Epithelial cell of proximal tubule (primary cell): ENCODE results near the gene PKM. TPM values are rescaled to one million over a fixed set of nuclear protein-coding genes. Genes with fewer than 3 reads are reported as not detected.

ENCODE experiments used
- DNase-seq: peaks from one replicate; pipeline ENCODE4 v3.0.0-alpha.2; 2011; ENCODE audit warnings: low read depth
- H3K4me3 ChIP-seq: 2 replicates; pipeline ENCODE4 v1.5.1; 2011; ENCODE audit warnings: low read depth, mild to moderate bottlenecking, low read length
- total RNA-seq: library from RNA; depleted of rRNA; stranded (reverse); fragments of >200 nt; gene quantifications from 2 replicates; pipeline ENCODE4 v1.2.3, GENCODE V29; 2015
- TF ChIP-seq, protein P1 (sequence below): conservative IDR thresholded peaks from 2 replicates; pipeline ENCODE4 v1.5.1; 2012; ENCODE audit warnings: low read depth, mild to moderate bottlenecking, low read length

PKM gene
- total RNA-seq, 1 donor from 2014 or later, result 1,902 TPM

DNA sequence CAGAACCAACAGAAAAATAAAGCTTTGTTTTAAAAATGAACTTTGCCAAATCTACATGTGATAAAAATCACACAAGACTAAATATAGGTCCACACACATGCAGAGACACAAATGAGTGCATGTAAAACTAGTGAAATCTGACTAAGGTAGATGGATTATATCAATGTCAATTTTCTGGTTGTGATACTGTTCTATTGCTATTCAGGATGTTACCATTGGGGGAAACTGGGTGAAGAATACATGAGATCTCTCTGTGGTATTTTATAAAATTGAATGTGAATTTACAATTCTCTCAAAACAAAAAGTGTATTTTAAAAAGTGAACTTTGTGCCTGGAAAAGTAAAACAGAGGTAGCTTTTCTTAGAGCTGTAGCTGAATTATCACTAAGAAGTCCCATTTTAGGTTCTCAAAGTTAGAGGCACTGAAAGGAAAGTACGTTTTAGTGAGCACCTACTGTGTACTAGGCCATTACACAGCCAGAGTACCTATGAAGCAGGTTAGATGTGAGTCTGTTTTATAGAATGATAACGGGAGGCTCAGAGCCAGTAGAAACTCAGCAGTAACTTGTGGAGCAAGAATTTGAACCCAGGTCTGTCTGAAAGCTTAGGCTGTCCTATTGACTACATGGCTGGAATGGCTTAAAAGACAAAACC, 41.6 kb downstream of the PKM start:
- H3K4me3 ChIP-seq, result no peak overlapping the region
- TF ChIP-seq, protein P1, sequence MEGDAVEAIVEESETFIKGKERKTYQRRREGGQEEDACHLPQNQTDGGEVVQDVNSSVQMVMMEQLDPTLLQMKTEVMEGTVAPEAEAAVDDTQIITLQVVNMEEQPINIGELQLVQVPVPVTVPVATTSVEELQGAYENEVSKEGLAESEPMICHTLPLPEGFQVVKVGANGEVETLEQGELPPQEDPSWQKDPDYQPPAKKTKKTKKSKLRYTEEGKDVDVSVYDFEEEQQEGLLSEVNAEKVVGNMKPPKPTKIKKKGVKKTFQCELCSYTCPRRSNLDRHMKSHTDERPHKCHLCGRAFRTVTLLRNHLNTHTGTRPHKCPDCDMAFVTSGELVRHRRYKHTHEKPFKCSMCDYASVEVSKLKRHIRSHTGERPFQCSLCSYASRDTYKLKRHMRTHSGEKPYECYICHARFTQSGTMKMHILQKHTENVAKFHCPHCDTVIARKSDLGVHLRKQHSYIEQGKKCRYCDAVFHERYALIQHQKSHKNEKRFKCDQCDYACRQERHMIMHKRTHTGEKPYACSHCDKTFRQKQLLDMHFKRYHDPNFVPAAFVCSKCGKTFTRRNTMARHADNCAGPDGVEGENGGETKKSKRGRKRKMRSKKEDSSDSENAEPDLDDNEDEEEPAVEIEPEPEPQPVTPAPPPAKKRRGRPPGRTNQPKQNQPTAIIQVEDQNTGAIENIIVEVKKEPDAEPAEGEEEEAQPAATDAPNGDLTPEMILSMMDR, result no peak
- no peak for DNase-seq

DNA sequence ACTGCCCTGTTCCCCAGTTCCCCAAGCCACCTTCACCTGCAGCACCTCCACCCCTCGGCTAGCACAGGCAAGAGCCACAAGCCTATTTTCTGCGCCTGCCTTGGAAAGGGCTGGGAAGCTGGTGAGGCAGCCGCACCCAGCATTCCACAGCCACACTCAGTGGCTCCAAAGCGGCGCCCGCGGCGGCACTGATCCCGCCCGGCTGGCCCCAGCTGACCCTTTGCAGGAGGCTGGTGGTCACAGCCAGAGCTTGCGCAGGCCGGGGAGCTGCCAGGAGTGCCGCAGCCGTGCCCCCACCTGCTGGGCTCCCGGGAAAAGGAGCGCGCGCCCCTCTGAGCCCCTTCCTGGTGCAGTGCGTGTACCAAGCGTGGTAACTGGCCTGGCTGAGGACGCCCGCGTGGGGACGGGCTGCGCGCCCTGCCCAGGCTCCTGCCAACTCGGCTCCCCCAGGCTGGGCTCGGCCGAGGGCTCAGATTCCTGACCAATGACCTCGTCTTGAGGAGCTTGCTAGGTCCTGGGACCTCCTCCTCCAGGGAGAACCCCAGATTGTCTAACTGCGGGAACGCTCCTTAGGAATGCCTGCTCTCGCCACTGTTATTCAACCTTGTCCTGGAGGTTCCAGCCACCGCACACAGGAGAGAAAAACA, 46.7 kb downstream of the PKM start:
- TF ChIP-seq, protein P1, result no peak
- DNase-seq, result peak; percentile 66
- peak overlapping the region; percentile 48 for H3K4me3 ChIP-seq

DNA sequence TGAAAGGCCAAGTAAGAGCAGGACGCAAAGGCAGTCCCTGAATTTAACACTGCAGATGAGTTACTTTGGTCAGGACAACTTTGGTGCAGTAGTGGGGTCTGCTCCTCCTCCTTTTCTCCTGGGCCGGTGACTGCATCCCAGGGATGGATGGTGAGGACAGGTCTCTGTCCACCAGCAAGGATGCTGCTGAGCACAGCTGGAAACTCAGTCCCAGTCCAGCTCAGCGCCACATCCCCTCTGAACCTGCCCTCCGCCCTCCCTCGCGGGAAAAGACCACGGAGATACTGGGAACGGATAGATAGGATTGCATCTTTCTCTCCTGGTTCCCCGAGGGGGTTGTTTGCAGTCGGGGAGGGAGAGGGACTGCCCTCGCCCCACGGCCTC, 47.2 kb downstream of the PKM start:
- TF ChIP-seq, protein P1, result no peak
- H3K4me3 ChIP-seq, result peak overlapping the region; percentile 48
- DNase-seq, result no peak

DNA sequence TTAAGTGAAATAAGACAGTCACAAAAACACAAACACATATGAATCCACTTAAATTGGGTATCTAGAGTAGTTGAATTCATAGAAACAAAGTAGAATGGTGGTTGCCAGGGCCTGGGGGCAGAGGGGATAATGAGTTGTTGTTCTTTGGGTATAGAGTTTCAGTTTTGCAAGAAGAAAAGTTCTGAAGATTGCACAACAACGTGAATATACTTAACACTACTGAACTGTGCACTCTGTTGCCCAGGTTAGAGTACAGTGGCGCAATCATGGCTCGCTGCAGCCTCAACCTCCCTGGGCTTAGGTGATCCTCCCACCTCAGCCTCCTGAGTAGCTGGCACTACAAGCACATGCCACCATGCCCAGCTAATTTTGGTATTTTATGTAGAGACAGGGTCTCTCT, 48.3 kb downstream of the PKM start:
- TF ChIP-seq, protein P1, result no peak
- no peak for DNase-seq
- no peak overlapping the region for H3K4me3 ChIP-seq

DNA sequence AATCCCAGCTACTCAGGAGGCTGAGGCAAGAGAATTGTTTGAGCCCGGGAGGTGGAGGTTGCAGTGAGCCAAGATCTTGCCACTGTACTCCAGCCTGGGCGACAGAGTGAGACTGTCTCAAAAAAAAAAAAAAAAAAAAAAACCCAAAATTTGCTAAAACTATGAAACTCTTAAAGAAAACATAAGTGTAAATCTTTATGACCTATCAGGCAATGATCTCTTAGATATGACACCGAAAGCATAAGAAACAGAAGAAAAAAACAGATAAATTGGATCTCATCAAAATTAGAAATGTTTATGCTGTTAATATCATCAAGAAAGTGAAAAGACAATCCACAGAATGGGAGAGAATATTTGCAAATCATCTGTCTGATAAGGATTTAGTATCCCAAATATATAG, 48.7 kb downstream of the PKM start:
- TF ChIP-seq, protein P1, result no peak
- no peak overlapping the region for H3K4me3 ChIP-seq

DNA sequence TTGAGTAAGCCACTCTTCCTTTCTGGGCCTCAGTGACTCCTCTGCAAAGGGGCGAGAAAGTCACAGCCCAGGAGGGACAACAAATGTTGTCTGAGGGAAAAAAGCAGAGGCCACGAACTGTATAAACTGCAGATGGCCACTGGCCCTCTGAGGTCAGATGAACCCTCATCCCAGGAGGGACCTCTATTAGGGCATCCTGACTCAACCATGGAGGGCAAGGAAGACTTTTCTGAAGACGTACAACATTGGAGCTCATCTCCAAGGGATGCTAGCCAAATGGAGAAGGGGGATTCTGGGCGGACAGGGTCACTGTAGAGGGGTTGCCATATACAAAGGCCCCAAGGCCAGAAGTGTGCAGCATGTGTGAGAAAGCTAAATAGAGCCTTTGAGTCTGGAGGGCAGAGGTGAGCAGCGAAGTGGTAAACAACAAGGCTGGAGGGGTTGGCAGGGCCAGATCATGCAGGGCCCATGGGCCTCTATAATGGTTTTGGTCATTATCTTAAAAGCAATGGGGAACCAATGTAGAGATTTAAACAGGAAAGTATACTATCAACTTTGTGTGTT, 50.1 kb downstream of the PKM start:
- TF ChIP-seq, protein P1, result no peak
- H3K4me3 ChIP-seq, result no peak overlapping the region
- no peak for DNase-seq

More for the DNA sequence above, 48.7 kb downstream of the PKM start:
- DNase-seq, result no peak
